ENCODE results near the gene LRRC70. TPM values are rescaled to one million over a fixed set of nuclear protein-coding genes. Genes with fewer than 3 reads are reported as not detected.

Gene LRRC70
- total RNA-seq, 1 donor from 2014 or later = 0.91 TPM

DNA sequence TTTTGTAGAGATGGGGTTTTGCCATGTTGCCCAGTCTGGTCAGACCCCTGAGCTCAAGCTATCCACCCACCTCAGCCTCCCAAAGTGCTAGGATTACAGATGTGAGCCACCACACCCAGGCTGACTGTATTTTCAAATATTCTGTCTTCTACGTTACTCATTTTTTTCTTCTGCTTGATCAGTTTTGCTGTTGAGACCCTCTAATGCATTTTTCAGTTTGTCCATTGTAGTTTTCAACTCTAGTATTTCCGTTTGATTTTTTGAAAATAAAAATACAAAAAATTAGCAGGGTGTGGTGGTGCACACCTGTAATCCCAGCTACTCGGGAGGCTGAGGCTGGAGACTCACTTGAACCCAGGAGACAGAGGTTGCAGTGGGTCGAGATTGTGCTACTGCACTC, 10.5 kb upstream of the LRRC70 start:
- peaks cover 29% of the 10 kb centered on the region for H3K36me3 Mint-ChIP-seq (ENCODE audit: unreplicated experiment)
- no peaks in the 10 kb centered on the region for H3K27me3 Mint-ChIP-seq (ENCODE audit: unreplicated experiment)
- no peak overlapping the region for H3K4me3 Mint-ChIP-seq (ENCODE audit: unreplicated experiment)
- H3K4me1 Mint-ChIP-seq (ENCODE audit: low read depth, unreplicated experiment) = no peaks in the 10 kb centered on the region
- H3K9me3 Mint-ChIP-seq (ENCODE audit: unreplicated experiment) = peaks cover 5% of the 10 kb centered on the region
- no peak for DNase-seq
- TF ChIP-seq, protein P1, sequence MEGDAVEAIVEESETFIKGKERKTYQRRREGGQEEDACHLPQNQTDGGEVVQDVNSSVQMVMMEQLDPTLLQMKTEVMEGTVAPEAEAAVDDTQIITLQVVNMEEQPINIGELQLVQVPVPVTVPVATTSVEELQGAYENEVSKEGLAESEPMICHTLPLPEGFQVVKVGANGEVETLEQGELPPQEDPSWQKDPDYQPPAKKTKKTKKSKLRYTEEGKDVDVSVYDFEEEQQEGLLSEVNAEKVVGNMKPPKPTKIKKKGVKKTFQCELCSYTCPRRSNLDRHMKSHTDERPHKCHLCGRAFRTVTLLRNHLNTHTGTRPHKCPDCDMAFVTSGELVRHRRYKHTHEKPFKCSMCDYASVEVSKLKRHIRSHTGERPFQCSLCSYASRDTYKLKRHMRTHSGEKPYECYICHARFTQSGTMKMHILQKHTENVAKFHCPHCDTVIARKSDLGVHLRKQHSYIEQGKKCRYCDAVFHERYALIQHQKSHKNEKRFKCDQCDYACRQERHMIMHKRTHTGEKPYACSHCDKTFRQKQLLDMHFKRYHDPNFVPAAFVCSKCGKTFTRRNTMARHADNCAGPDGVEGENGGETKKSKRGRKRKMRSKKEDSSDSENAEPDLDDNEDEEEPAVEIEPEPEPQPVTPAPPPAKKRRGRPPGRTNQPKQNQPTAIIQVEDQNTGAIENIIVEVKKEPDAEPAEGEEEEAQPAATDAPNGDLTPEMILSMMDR (IDR thresholded peaks at IDR 0.05; ENCODE audit: partially characterized antibody, unreplicated experiment) = no peak
- H3K27ac Mint-ChIP-seq (ENCODE audit: unreplicated experiment) = no peak overlapping the region

DNA sequence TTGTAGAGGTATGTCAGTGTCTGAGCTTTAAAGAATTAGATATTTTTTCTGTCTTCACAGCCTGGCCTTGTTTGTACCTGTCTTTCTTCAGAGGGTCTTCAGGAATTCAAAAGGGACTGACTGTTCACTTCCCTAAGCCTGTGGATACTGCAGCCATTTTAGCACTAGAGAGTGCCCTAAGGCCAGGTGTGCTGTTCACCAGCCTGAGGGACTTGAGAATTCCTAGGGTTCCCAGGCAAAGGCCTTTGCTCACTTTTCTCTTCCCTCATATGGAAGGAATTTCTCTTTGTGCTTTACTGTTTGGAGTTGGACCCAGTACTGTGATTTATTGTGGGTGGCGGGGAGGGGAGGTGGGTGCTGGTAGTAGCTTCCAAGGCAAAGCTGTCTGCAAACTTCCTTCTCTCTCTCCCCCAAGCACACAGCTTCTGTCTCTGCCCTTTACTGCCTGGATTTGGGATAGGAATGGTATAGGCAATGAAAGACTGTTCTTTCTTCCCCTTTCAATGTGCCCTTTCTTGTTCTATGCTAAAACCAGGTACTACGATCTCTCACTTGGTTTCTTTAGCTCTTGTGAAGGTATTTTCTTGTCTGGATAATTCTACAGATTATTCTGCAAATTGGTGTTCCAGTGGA, 9.7 kb upstream of the LRRC70 start:
- H3K27ac Mint-ChIP-seq (ENCODE audit: unreplicated experiment) = no peak overlapping the region
- H3K4me3 Mint-ChIP-seq (ENCODE audit: unreplicated experiment) = no peak overlapping the region

DNA sequence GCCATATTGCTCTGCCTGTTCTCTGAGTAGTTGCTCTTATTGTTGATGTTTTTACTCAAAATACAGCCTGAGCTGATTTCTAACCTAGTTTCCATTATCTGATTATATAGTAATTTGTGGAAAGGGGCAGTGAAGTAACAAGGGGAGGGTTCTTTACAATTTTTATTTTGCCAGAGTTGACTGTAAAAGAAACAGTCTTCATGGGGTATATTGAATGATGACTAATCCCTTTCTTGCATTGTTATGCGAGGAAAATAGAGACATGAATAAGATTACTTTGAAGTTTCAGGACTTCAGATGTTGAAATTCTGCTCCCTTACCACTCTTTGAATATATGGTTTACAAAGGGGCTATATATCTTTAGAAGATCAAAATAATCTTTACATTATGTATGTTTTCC, 9.1 kb upstream of the LRRC70 start:
- Mint-ChIP-seq H3K36me3 (ENCODE audit: unreplicated experiment) (peaks cover 29% of the 10 kb centered on the region), H3K4me3 (ENCODE audit: unreplicated experiment) (no peak overlapping the region), H3K4me1 (ENCODE audit: low read depth, unreplicated experiment) (no peaks in the 10 kb centered on the region), H3K27ac (ENCODE audit: unreplicated experiment) (no peak overlapping the region), H3K9me3 (ENCODE audit: unreplicated experiment) (peaks cover 4% of the 10 kb centered on the region), H3K27me3 (ENCODE audit: unreplicated experiment) (no peaks in the 10 kb centered on the region)
- DNase-seq = no peak
- TF ChIP-seq, protein P1 (IDR thresholded peaks at IDR 0.05; ENCODE audit: partially characterized antibody, unreplicated experiment) = no peak

More for the DNA sequence above, 9.7 kb upstream of the LRRC70 start:
- TF ChIP-seq, protein P1 (IDR thresholded peaks at IDR 0.05; ENCODE audit: partially characterized antibody, unreplicated experiment) = no peak
- Mint-ChIP-seq H3K27me3 (ENCODE audit: unreplicated experiment) (no peaks in the 10 kb centered on the region), H3K36me3 (ENCODE audit: unreplicated experiment) (peaks cover 29% of the 10 kb centered on the region), H3K4me1 (ENCODE audit: low read depth, unreplicated experiment) (no peaks in the 10 kb centered on the region), H3K9me3 (ENCODE audit: unreplicated experiment) (peaks cover 5% of the 10 kb centered on the region)
- DNase-seq = no peak

DNA sequence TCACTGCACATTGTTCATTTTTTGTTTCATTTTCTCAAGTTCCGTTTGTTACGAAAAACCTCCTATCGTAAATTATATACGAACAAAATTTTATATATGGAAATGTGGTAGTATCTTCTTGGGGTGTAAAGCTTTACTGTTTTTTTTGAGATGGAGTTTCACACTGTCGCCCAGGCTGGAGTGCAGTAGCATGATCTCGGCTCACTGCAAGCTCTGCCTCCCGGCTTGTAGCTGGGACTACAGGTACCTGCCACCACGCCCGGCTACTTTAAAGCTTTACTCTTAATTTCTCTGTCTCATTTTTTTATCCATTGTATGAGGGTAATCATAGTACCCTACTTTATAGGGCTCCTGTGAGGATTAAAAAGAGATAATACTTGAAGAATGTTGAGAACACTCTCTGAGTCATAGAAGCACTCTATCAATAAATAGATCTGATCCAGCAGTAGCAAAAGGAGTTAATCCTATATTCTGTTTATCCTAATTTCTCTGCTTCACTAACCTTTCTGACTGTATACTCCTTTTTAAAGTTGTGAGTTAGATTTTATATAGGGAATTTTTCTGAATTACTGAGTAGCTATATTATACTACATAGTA, 5.6 kb upstream of the LRRC70 start:
- Mint-ChIP-seq H3K36me3 (ENCODE audit: unreplicated experiment) (peaks cover 12% of the 10 kb centered on the region), H3K9me3 (ENCODE audit: unreplicated experiment) (no peaks in the 10 kb centered on the region), H3K4me3 (ENCODE audit: unreplicated experiment) (no peak overlapping the region), H3K4me1 (ENCODE audit: low read depth, unreplicated experiment) (no peaks in the 10 kb centered on the region), H3K27me3 (ENCODE audit: unreplicated experiment) (no peaks in the 10 kb centered on the region), H3K27ac (ENCODE audit: unreplicated experiment) (no peak overlapping the region)
- no peak for DNase-seq
- TF ChIP-seq, protein P1 (IDR thresholded peaks at IDR 0.05; ENCODE audit: partially characterized antibody, unreplicated experiment) = no peak

DNA sequence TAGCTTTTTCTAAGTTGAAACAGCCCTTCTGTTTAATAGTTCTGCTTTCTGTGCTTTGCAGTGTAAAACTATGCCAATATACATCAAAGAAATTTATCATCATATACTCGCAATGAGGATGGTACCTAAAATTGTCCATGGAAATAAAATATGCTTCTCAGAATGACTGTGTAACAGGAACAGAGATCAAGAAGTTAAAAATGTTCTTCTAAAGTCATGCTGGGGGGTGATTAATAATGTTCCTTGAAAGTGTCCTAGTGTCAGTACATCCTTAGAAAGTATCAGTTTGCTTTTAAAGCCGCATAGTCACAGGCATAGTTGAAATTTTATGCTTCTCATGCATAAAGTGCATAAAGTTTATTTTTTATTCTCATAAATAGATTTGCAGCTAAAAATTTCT, 4.0 kb upstream of the LRRC70 start:
- TF ChIP-seq, protein P1 (IDR thresholded peaks at IDR 0.05; ENCODE audit: partially characterized antibody, unreplicated experiment) = no peak
- H3K4me1 Mint-ChIP-seq (ENCODE audit: low read depth, unreplicated experiment) = no peaks in the 10 kb centered on the region

More for the DNA sequence above, 4.0 kb upstream of the LRRC70 start:
- DNase-seq = no peak
- Mint-ChIP-seq H3K9me3 (ENCODE audit: unreplicated experiment) (no peaks in the 10 kb centered on the region), H3K36me3 (ENCODE audit: unreplicated experiment) (no peaks in the 10 kb centered on the region), H3K27ac (ENCODE audit: unreplicated experiment) (no peak overlapping the region), H3K27me3 (ENCODE audit: unreplicated experiment) (no peaks in the 10 kb centered on the region), H3K4me3 (ENCODE audit: unreplicated experiment) (no peak overlapping the region)

Measured in glutamatergic neuron (in vitro differentiated cells).